Erythroblast (primary cell): ENCODE measurements around the gene CPSF4.

Experiments used
- DNase-seq, 2 experiments: peaks; one replicate each; lab custom pipeline; 2025; lab: John Stamatoyannopoulos, UW
- GATA1 ChIP-seq: IDR thresholded peaks from 2 replicates; pipeline ENCODE4 v1.6.1; 2011; ENCODE audit warnings: low read depth, mild to moderate bottlenecking, control low read depth, low read length, moderate library complexity
- POLR2A ChIP-seq: IDR thresholded peaks from 2 replicates; pipeline ENCODE4 v1.6.1; 2011; ENCODE audit warnings: mild to moderate bottlenecking, low read length

CPSF4 gene

DNA sequence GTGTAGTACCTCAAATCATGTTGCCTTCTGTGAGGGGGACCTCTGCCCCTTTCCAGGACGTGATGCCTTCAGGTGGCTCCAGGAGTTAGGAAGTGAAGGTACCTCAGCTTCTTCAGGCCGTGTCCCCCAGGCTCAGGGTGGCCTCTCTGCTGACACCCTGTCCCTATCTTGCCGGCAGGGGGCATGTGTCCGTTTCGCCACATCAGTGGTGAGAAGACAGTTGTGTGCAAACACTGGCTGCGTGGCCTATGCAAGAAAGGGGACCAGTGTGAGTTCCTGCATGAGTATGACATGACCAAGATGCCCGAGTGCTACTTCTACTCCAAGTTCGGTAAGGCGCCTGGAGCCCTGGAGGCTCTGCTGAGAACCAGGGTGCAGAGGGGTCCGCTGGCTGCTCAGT is 9.2 kb downstream of the CPSF4 start:
- TF ChIP-seq GATA1 = no peak
- no peak for TF ChIP-seq POLR2A
- DNase-seq = peak; percentile 27 to 42

DNA sequence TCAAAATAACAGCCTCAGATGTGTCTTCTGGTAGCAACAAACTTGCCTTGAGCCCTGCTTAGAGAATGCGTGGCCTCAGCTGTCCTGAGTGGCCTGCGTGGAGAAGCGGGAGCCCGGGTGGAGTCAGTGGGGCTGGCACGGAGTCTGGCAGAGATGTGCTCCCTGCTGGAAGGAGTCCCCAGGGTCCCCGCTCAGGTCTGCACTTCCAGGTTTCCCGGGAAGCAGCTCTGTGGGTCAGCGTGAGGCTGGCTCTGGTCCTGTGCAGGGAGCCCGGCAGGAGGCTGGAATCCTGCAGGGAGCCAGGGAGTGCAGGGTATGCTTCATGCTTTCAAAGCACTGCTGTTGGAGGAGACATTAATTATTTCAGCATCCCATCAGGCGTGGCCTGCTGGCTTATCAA is 10.1 kb downstream of the CPSF4 start:
- no peak for TF ChIP-seq GATA1
- TF ChIP-seq POLR2A = no peak
- DNase-seq = no peak

DNA sequence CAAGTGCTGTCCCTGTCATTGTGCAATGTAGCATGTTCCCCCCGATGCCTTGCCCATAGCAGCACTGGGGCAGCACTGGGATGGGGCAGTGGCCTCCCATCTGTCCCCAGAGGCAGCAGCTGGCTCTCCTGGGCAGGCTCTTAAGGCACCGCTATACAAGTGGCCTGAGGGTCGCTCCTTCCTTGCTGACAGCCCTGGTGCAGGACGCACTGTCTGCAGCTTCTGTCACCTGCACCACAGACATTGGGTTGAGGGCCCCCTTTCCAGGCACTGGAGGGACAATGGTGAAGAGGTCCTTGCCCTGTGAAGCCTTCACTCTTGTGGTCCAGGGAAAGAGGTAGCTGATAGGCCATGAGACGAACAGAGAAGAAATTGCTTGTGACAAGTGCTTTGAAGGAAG is 10.6 kb downstream of the CPSF4 start:
- no peak for TF ChIP-seq GATA1
- TF ChIP-seq POLR2A = no peak
- no peak for DNase-seq

DNA sequence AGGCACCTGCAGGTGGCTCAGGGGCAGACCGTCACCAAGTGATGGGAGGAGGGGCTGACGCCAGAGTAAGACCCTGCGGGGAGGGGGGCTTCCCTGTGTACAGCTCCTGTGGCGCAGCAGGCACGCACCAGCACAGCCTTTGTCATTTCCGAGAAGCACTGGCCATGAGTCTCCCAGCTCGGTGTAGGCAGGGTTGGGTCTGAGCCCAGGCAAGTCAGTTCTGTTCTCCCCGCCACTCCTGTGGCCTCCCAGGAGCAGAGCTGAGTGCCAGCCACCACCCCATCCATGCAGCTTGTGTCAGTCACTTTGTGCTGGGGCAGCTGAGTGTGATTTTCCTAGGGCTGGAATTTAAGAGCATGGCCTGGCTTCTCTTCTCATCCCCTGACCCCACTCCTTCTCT is 13.2 kb downstream of the CPSF4 start:
- no peak for DNase-seq
- TF ChIP-seq GATA1 = no peak
- no peak for TF ChIP-seq POLR2A

DNA sequence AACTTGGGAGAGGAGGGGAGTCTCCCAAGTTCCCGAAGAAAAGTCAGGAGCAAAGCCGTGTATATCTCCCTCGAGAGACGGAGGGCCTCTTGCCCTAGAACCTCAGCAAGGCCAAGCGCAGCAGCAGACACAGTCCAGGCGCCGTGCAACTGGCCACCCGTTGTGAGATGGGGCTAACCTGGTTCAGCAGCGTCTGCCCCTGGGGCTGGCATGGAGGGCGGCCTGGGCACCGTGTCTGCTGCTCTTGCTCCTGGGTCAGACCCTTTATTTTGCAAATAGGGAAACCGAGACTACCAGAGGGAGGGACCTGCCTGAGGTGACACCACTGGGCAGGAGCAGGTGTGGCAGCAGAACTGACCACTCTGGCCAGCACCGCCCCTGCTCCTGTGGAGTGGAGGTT is 13.8 kb downstream of the CPSF4 start:
- no peak for DNase-seq
- TF ChIP-seq POLR2A = no peak
- TF ChIP-seq GATA1 = no peak

DNA sequence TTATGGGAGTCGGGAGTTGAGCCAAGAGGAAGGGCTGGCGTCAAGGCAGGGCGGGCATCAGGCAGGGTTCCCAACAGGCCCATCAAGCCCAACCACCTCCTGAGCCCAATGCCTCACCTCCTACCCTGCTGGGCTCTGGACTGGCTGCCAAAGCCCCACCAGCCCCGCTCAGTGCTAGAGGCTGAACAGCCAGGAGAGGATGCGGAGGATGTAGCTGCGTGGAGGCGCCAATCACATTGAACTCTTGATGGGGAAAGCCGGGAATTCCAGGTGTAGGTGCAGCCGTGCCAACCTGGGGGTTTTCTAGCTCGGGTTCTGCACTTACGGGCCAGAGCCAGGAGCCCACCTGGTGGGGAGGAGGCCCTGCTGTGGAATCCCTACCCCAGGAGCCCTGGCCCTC is 14.4 kb downstream of the CPSF4 start:
- no peak for DNase-seq
- TF ChIP-seq POLR2A (no peak), GATA1 (no peak)

DNA sequence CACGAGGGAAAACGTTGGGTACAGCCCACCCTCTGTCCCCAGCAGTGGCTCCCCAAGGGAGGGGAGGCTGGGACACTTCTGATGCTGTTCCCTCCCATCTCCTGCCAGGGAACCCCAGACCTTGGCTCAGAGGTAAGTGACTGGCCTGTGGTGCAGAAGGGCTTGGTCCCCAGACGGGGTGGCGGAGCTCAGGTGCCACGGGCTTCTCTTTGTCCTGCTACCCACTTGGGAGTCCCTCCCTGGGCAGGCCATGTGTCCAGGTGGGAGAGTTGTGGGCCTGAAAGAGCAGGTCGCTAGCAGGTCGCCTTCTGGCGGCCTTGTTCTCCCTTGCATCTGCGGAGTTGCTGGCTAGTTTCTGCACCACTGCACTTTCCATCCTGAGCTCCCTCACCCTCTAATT is 17.1 kb downstream of the CPSF4 start:
- TF ChIP-seq GATA1 = no peak
- TF ChIP-seq POLR2A = peak; percentile 22
- DNase-seq = no peak

DNA sequence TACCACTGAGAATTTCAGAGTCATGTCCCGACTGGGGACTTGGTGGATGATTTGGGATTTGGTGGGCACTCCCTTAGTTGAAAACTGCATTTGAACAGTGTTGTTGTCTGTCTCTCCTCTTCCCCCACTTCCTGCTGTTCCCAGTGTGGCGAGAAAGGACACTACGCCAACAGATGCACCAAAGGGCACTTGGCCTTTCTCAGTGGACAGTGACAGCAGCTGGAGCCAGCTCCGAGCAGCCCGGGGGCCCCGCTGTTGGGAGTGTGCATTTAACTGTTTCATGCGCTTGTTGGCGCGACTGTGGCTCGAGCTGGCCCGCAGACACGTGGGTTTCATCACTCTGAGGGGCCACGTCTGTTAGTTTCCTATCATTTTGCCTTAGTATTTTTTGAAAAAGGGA is 17.5 kb downstream of the CPSF4 start:
- TF ChIP-seq GATA1 = no peak
- no peak for TF ChIP-seq POLR2A

DNA sequence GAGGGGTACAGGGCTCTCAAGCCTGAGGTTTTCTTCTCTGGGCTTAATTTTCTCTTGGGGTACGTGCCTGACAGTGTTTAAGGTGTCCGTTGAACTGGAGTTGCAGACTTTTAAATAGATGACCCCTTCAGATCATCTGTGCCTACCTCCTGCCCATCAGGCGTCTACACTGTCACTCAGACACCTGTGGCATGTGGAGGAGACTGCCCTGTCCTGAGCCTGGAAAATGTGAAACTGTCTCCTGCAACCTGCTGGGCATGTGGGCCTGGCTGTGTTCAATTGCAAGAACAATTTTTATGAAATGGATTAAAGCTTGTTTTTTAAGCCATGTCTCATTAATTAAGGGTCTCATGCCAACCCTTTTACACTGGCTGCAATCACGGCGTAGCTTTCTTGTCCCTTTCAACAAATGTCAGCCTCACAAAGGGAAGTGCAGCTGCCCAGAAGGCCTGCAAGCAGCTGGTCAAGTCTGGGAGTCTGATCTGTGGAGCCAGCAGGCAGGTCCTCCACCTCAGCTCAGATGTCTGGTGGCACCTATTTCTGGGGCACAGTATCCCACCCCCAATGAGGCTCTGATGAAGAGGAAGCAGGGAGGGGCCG is 18.4 kb downstream of the CPSF4 start:
- TF ChIP-seq POLR2A (peak; percentile 15), GATA1 (no peak)
- no peak for DNase-seq

More for the DNA sequence above, 17.5 kb downstream of the CPSF4 start:
- no peak for DNase-seq

DNA sequence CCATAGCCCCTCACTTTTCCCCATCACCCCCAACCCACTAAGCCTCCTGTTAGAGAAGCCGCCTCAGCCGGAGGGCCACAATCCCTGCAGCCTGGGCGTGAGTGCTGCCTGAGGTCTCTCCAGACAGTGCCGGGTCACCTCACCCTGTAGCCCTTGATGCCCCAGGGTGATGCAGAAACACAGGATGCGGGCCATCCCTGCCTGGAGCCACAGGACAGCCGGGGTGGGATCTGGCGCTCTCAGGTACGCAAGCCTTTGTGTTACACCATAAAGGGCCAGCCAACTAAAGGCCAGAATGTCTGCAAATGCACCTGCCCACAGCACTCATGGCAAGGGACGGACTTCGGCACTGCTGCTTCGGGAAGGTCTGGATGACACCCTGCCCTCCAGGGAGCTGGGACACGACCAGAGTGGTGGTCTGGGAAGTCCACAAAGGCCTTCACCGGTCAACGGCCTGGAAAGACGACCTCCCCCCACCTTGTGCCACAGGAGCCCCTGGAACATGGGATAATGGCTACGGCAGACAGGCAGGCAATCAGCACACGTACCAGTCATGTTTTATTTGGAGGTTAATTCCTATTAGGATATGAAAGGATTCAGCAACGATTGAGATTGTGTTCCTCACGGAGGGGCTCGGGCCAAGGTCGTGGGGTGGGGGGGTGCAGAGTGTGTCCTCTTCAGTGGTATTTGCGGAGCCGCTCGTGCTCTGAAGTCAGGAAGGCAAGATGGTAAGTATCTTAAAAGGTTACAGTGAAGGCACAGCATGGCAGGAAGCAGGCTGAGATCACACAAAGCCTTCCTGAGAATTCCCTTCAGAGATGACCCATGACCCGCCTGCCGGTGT is 19.1 kb downstream of the CPSF4 start:
- TF ChIP-seq POLR2A (peak; percentile 17), GATA1 (no peak)
- DNase-seq = no peak

DNA sequence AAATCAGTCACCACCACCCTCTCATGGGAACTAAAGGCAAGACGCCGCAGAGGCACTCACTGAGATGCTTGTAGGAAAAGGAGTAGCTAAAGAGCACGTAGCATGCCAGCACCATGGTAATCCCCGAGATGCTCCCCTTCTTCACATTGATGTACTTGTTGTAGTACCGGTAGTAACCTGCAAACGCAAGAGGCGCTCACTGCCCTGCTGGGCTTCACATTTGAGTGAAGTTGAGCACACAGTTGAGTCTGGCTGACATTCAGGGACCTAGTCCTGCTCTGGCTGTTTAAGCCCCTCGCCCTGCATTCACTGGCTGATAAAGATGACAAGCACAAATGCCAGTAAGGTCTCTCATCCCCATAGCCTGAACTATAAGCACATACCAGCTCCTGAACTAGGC is 20.3 kb downstream of the CPSF4 start:
- DNase-seq = peak; percentile 39 to 53
- TF ChIP-seq GATA1 (no peak), POLR2A (peak; percentile 21)

DNA sequence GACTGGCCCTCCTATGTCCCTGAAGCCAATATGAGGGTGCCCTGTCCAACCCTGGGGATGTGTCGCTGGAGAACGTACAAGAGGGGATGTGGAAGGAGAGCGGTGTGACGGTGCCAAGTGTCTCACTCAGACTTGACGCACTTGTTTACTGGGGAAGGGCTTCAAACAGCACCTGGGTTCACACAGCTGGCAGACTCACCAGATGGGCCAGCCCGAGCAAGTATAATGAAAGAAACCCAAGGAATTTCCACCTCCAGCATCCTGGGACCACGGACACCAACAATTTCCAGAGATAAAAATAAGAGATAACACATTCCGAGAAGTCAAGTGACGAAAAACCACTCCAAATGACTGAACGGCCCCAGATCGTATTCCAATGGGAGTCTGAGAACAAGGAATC is 21.9 kb downstream of the CPSF4 start:
- DNase-seq = no peak
- no peak for TF ChIP-seq POLR2A
- no peak for TF ChIP-seq GATA1

DNA sequence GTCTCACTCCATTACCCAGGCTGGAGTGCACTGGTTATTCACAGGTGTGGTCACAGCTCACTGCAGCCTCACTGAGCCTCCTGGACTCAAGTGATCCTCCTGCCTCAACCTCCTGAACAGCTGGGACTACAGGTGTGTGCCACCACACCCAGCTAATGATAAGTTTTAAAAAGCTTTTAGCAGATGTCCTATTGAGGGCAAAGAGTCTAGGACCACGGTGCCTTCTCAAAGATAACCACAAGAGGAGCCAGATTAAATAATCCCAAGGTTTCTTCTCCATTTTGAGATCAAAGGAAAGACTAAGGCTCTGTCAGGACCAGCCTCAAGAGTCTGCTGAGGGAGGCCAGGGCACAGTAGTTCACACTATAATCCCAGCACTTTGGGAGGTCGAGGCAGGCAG is 22.5 kb downstream of the CPSF4 start:
- TF ChIP-seq POLR2A (no peak), GATA1 (no peak)
- DNase-seq = no peak

DNA sequence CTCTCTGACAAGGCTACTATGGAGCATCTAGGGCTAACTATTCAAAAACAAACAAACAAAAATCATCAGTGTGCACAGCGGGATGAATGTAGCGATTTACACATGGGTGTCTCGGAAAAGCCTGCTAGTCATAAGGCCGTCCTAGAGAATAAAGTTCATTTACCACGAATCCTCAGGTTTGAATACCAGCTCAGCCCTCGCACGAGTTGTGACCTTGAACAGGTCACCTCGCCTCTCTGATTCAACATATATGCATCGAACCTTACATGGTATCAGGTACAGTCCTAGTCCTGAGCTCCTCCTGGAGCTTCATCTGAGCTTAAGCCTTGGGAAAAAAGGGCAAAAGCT is 26.7 kb downstream of the CPSF4 start:
- no peak for DNase-seq
- TF ChIP-seq POLR2A (no peak), GATA1 (no peak)

DNA sequence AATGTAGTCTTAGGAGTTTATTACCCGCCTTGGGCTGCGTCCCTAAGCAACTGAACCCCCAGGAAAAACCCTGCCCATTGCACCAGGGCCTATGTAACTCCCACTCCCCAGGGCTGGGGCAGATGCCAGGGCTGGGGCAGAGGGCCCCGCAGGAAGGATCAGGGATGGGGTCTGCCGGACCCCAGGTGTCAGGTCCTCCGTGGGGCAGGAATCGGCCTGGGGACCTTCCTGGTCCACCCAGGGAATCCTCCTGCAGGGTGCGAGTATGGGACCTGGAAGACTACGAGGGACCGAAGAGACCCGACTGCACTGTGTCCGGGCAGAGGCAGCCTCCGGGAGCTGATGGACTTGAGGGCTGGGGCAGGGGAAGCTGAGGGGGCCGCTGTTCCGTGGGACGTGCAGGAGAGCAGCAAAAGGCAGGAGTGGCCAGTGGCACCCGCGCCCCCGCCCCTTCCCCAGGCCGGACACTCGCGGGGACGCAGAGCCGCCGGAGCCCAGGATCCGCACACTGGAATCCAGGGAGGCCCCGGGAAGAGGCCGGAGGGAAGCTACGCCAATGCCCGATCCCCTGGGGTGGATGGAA is 29.7 kb downstream of the CPSF4 start:
- DNase-seq = no peak
- TF ChIP-seq POLR2A (no peak), GATA1 (no peak)
